Measurements from ENCODE around the gene PACRG.

The PACRG gene

DNA sequence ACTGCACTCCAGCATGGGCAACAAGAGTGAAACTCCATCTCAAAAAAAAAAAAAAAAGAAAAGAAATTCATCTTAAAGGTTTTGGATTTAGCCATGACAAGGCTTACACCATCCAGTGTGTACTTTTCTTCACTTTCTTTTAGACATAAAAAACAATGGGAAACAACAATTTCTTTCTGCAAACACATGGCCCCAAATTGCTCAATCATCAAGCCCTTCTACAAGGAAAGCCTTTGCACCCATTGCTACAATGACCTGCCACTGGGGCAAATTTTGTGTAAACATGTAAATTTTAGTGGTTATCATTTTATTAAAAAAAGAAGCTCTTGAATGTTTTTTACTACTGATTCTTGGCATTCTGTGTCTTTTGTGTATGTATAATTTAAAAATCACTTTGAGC, 554.9 kb downstream of the PACRG start:
- no peak overlapping the region for H3K4me3 ChIP-seq (ENCODE audit: low read length)
- TF ChIP-seq, protein P1, sequence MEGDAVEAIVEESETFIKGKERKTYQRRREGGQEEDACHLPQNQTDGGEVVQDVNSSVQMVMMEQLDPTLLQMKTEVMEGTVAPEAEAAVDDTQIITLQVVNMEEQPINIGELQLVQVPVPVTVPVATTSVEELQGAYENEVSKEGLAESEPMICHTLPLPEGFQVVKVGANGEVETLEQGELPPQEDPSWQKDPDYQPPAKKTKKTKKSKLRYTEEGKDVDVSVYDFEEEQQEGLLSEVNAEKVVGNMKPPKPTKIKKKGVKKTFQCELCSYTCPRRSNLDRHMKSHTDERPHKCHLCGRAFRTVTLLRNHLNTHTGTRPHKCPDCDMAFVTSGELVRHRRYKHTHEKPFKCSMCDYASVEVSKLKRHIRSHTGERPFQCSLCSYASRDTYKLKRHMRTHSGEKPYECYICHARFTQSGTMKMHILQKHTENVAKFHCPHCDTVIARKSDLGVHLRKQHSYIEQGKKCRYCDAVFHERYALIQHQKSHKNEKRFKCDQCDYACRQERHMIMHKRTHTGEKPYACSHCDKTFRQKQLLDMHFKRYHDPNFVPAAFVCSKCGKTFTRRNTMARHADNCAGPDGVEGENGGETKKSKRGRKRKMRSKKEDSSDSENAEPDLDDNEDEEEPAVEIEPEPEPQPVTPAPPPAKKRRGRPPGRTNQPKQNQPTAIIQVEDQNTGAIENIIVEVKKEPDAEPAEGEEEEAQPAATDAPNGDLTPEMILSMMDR (IDR thresholded peaks at IDR 0.05; ENCODE audit: insufficient read depth, low read depth, low read length, missing control alignments), result no peak
- no peak for DNase-seq (ENCODE audit: low read depth)

DNA sequence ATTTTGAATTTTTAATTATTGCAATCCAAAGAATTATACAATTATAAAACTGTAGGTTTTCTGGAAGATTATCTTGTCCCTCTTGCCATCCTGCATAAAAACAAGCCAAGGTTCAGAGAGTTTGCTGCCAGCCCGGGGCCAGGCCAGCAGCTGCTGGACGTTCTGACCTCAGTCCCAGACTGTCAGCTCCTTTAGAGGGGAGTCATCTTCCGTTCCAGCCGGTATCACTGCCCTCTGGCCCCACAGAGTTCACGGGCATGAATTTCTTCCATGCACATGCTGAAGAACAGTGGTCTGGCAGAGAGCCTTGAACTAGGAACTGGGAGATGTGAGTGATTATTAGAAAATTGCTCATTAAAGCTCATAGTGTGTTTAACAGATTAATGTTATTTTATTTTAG, 556.4 kb downstream of the PACRG start:
- TF ChIP-seq, protein P1 (IDR thresholded peaks at IDR 0.05; ENCODE audit: insufficient read depth, low read depth, low read length, missing control alignments), result no peak
- no peak for DNase-seq (ENCODE audit: low read depth)
- H3K4me3 ChIP-seq (ENCODE audit: low read length), result no peak overlapping the region

DNA sequence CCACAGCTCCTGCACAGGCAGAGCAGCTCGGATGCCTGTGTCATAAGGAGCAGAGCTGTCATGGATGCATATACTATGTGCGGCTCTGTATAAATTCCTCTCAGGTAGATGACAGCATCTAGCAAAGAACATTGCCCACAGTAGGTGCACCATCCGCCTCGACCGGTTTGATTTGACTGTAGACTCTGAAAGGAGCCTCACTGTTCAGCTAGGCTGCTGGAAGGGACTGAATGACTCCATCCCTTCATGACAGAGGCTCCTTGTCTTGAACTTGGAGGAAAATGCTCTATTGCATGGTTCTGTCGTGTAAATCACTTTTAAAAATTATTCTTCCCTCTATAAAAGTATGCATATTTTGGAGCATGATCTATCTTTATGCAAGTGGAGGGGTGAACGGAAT, 557.9 kb downstream of the PACRG start:
- TF ChIP-seq, protein P1 (IDR thresholded peaks at IDR 0.05; ENCODE audit: insufficient read depth, low read depth, low read length, missing control alignments), result no peak
- DNase-seq (ENCODE audit: low read depth), result no peak
- no peak overlapping the region for H3K4me3 ChIP-seq (ENCODE audit: low read length)

DNA sequence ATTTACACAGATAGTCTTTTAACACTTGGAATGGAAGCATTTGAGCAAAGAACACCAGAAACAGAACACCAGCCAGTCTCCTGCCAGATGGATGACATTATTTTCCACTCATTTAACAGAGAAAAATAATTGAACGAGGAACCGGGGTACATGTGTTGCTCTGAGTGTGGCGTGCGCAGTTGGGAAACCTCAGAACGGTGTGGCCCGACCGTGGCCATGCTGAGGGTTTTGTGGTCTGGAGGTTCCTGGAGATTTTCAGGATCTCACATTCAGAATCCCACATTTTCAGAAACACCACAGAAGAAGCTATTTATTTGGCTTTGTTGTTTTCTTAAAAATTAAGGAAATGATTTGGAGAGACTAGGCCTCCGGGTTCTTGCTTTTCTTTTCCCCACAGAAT, 559.9 kb downstream of the PACRG start:
- no peak for DNase-seq (ENCODE audit: low read depth)
- no peak overlapping the region for H3K4me3 ChIP-seq (ENCODE audit: low read length)
- TF ChIP-seq, protein P1 (IDR thresholded peaks at IDR 0.05; ENCODE audit: insufficient read depth, low read depth, low read length, missing control alignments), result no peak

DNA sequence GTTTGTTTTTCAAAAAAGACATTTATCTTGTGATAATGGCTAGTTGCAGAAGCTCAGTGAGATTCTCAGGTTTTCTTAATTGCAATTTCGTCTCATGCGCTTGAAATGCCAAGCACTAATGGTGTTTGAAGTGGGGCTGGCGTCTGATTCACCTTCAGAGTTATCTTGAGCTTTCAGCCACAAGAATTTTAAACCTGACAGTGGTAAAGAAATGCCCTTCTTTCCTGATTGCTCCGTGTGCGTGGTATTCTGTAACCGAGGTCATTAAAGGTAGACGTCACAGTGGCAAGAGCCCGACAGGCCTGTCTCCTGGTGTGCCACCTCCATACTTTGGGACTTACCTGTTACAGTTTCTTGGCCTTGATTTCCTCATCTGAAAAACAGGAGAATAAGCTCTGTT, 560.3 kb downstream of the PACRG start:
- no peak overlapping the region for H3K4me3 ChIP-seq (ENCODE audit: low read length)
- DNase-seq (ENCODE audit: low read depth), result no peak
- TF ChIP-seq, protein P1 (IDR thresholded peaks at IDR 0.05; ENCODE audit: insufficient read depth, low read depth, low read length, missing control alignments), result no peak

DNA sequence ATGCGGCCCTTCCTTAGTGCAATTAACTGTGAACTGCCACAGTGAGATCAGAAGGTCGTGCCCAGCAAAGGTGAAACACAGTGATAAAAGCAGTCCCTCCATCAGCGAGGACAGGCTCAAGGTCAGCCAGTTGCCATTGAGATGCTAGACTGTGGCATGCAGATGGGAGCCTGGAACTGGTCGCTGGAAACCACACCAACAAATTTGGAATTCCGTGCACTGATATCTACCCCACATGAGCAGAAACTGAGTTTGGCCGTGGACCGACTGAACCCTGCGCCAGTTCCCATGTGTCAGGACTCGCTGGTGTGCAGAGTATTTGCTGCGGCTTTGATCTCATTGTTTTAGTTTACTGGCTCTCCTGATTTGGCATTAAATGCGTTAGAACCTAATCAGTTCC, 561.1 kb downstream of the PACRG start:
- no peak for DNase-seq (ENCODE audit: low read depth)
- TF ChIP-seq, protein P1 (IDR thresholded peaks at IDR 0.05; ENCODE audit: insufficient read depth, low read depth, low read length, missing control alignments), result no peak
- H3K4me3 ChIP-seq (ENCODE audit: low read length), result no peak overlapping the region

DNA sequence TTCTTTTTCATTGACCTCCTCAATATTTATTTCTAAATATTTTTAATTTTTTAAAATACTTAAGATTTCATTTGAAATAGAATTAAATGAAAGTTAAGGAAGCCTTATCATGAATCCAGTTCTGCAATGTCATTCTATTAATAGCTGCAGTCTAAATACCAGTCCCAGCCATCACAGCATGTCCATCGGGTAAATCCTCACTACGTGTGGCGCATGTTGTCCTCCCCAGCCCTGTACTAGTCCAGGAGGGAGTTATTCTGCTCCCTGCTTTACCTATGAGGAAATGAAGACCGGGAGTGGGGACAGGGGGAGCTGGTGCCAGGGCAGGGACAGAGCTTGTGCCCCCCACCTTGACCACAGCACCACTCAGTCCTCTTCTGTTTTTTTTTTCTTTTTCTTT, 561.7 kb downstream of the PACRG start:
- H3K4me3 ChIP-seq (ENCODE audit: low read length), result no peak overlapping the region
- DNase-seq (ENCODE audit: low read depth), result no peak
- TF ChIP-seq, protein P1 (IDR thresholded peaks at IDR 0.05; ENCODE audit: insufficient read depth, low read depth, low read length, missing control alignments), result no peak
